Measurements from ENCODE around the gene DNMT1. TPM values are rescaled to one million over a fixed set of nuclear protein-coding genes. Genes with fewer than 3 reads are reported as not detected.

Gene DNMT1
- total RNA-seq, 2 donors from 2014 or later = 57.5 to 61.2 TPM

- DNase-seq (ENCODE audit: low spot score) = no peak
- no peaks in the 10 kb centered on the region for H3K9me3 ChIP-seq
- H3K27me3 ChIP-seq (replicated peaks; ENCODE audit: insufficient read depth) = no peaks in the 10 kb centered on the region
- no peak overlapping the region for H3K4me3 ChIP-seq
- peaks cover 6% of the 10 kb centered on the region for H3K36me3 ChIP-seq
- H3K27ac ChIP-seq = no peak overlapping the region
- H3K4me1 ChIP-seq (ENCODE audit: control insufficient read depth in 1 of 2, low read depth in 2 of 2) = peaks cover 6 to 14% of the 10 kb centered on the region in 2 donors
- no peak for ATAC-seq (ENCODE audit: insufficient number of reproducible peaks, low FRiP score, low read depth)
- no peak for TF ChIP-seq CTCF (IDR thresholded peaks at IDR 0.05)
Observed at GRCh38 chr19:10102787-10103236, 91.9 kb downstream of the DNMT1 start.

GRCh38 chr19:10100163-10100785, 94.5 kb downstream of the DNMT1 start:
- Histone ChIP-seq H3K27me3 (replicated peaks; ENCODE audit: insufficient read depth) (no peaks in the 10 kb centered on the region), H3K4me1 (ENCODE audit: control insufficient read depth in 1 of 2, low read depth in 2 of 2) (peaks cover 0 to 15% of the 10 kb centered on the region in 2 donors), H3K4me3 (no peak overlapping the region), H3K36me3 (no peaks in the 10 kb centered on the region), H3K27ac (no peak overlapping the region), H3K9me3 (no peaks in the 10 kb centered on the region)
- no peak for TF ChIP-seq CTCF (IDR thresholded peaks at IDR 0.05)
- ATAC-seq (ENCODE audit: insufficient number of reproducible peaks, low FRiP score, low read depth) = no peak
- DNase-seq (ENCODE audit: low spot score) = no peak

- Histone ChIP-seq H3K36me3 (no peaks in the 10 kb centered on the region), H3K9me3 (no peaks in the 10 kb centered on the region), H3K27ac (peak overlapping the region in 1 of 2 donors; percentile 23), H3K4me3 (peak overlapping the region; percentile 68), H3K27me3 (replicated peaks; ENCODE audit: insufficient read depth) (no peaks in the 10 kb centered on the region), H3K4me1 (ENCODE audit: control insufficient read depth in 1 of 2, low read depth in 2 of 2) (peaks cover 0 to 15% of the 10 kb centered on the region in 2 donors)
- TF ChIP-seq CTCF (IDR thresholded peaks at IDR 0.05) = no peak
- DNase-seq (ENCODE audit: low spot score) (no peak), ATAC-seq (ENCODE audit: insufficient number of reproducible peaks, low FRiP score, low read depth) (no peak)
Observed at GRCh38 chr19:10096615-10096963, 98.2 kb downstream of the DNMT1 start.

- ATAC-seq (ENCODE audit: insufficient number of reproducible peaks, low FRiP score, low read depth) = peak; percentile 77
- no peaks in the 10 kb centered on the region for H3K9me3 ChIP-seq
- TF ChIP-seq CTCF (IDR thresholded peaks at IDR 0.05) = no peak
- H3K4me1 ChIP-seq (ENCODE audit: control insufficient read depth in 1 of 2, low read depth in 2 of 2) = peaks cover 0 to 15% of the 10 kb centered on the region in 2 donors
- H3K27me3 ChIP-seq (replicated peaks; ENCODE audit: insufficient read depth) = no peaks in the 10 kb centered on the region
- no peak for DNase-seq (ENCODE audit: low spot score)
- H3K27ac ChIP-seq = peak overlapping the region; percentile 46 to 65
- H3K4me3 ChIP-seq = peak overlapping the region; percentile 68
- H3K36me3 ChIP-seq = no peaks in the 10 kb centered on the region
Observed at GRCh38 chr19:10095948-10096614, 98.7 kb downstream of the DNMT1 start.

- Histone ChIP-seq H3K27me3 (replicated peaks; ENCODE audit: insufficient read depth) (no peaks in the 10 kb centered on the region), H3K4me3 (peak overlapping the region; percentile 61), H3K4me1 (ENCODE audit: control insufficient read depth in 1 of 2, low read depth in 2 of 2) (peaks cover 0 to 15% of the 10 kb centered on the region in 2 donors), H3K9me3 (no peaks in the 10 kb centered on the region), H3K27ac (peak overlapping the region; percentile 46 to 65), H3K36me3 (no peaks in the 10 kb centered on the region)
- no peak for TF ChIP-seq CTCF (IDR thresholded peaks at IDR 0.05)
- DNase-seq (ENCODE audit: low spot score) (no peak), ATAC-seq (ENCODE audit: insufficient number of reproducible peaks, low FRiP score, low read depth) (no peak)
Observed at GRCh38 chr19:10095622-10095947, 99.2 kb downstream of the DNMT1 start.

Data from thoracic aorta (tissue), 2 donors.